GM20000 (cell line): Measurements from ENCODE around the gene LARP1B.
"Not testable (repeated sequence)": the region's sequence is repeated elsewhere in the genome, so short reads cannot be mapped to it uniquely, and the experiment has no call there.

Source experiments
- DNase-seq: peaks from one replicate; pipeline ENCODE4 v3.0.0; 2012; ENCODE audit warnings: low spot score
- CTCF ChIP-seq: IDR thresholded peaks from 2 replicates; pipeline ENCODE4 v1.5.1; 2012; ENCODE audit warnings: mild to moderate bottlenecking, control low read depth; ENCODE audit errors: extremely low read depth, missing control alignments

Gene LARP1B

GRCh38 chr4:128060699-128061565 is at the start of gene LARP1B:
LARP1B (plus strand) TSS chr4:128061312; CDS start chr4:128074952, 13,640 bp downstream.
- TF ChIP-seq CTCF: no peak
- peak; percentile 99 for DNase-seq

GRCh38 chr4:128025319-128025718 is 35.8 kb upstream of the LARP1B start:
- no peak for TF ChIP-seq CTCF
- DNase-seq: no peak

GRCh38 chr4:128029907-128030306 is 31.2 kb upstream of the LARP1B start:
- no peak for TF ChIP-seq CTCF
- no peak for DNase-seq

- DNase-seq: no peak
- TF ChIP-seq CTCF: no peak
Measured at GRCh38 chr4:128031756-128032384, 29.2 kb upstream of the LARP1B start.

- TF ChIP-seq CTCF: no peak
- no peak for DNase-seq
Measured at GRCh38 chr4:128039568-128039967, 21.5 kb upstream of the LARP1B start.

GRCh38 chr4:128047019-128047418 is 14.1 kb upstream of the LARP1B start:
- not testable (repeated sequence) for DNase-seq

- DNase-seq: not testable (repeated sequence)
Measured at GRCh38 chr4:128047514-128047913, 13.6 kb upstream of the LARP1B start.

- DNase-seq: not testable (repeated sequence)
Measured at GRCh38 chr4:128051229-128051628, 9.9 kb upstream of the LARP1B start.

- DNase-seq: not testable (repeated sequence)
Measured at GRCh38 chr4:128054907-128055306, 6.2 kb upstream of the LARP1B start.

- DNase-seq: not testable (repeated sequence)
Measured at GRCh38 chr4:128055441-128056206, 5.5 kb upstream of the LARP1B start.
